22Rv1 (cell line): ENCODE data around the gene C2CD2.

Experiments used
- H3K27ac ChIP-seq: fragments of 450-650 bp; 2 replicates; pipeline ENCODE4 v1.5.1; 2017
- ZFX ChIP-seq: fragments of 450-650 bp; IDR thresholded peaks from 2 replicates; pipeline ENCODE4 v1.6.1; 2017; ENCODE audit warnings: antibody characterized with exemption, borderline replicate concordance
- TF ChIP-seq, protein P1 (sequence below): fragments of 450-650 bp; IDR thresholded peaks from 2 replicates; pipeline ENCODE4 v1.5.1; 2017; ENCODE audit warnings: mild to moderate bottlenecking

The C2CD2 gene

DNA sequence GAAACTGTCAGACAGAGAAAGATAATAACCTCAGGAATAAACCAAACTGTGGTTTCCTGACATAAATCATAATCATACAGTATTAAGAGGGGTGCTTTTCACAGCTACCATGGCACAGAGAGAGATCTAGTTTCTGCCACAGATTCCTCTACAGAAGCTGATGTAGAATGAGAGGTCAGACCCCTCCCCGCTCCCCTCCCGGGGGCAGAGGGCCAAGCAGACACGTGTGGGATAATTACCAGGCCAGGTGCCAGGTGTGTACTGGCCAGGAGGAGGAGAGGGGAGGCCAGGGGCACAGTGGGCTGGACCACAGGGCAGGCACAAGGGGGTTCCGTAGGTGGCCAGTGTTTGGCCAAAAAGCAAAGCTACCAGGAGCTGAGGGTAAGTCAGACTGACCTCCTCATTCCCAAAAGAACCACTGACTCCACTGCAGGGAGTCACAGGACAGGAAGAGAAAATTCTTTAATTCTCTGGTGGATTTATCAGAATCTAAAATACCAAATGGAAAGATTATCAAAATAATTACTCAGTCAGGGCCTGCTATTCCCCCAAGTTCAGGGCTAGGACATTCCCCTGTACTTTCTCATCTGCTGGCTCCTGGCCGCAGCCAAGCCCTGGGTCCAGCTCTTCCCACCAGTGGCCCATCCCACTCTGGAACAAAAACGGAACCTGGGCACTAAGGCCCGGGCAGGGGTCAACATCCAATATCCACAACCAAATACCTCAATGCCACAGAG is 30.0 kb downstream of the C2CD2 start:
- TF ChIP-seq, protein P1, sequence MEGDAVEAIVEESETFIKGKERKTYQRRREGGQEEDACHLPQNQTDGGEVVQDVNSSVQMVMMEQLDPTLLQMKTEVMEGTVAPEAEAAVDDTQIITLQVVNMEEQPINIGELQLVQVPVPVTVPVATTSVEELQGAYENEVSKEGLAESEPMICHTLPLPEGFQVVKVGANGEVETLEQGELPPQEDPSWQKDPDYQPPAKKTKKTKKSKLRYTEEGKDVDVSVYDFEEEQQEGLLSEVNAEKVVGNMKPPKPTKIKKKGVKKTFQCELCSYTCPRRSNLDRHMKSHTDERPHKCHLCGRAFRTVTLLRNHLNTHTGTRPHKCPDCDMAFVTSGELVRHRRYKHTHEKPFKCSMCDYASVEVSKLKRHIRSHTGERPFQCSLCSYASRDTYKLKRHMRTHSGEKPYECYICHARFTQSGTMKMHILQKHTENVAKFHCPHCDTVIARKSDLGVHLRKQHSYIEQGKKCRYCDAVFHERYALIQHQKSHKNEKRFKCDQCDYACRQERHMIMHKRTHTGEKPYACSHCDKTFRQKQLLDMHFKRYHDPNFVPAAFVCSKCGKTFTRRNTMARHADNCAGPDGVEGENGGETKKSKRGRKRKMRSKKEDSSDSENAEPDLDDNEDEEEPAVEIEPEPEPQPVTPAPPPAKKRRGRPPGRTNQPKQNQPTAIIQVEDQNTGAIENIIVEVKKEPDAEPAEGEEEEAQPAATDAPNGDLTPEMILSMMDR = no peak
- TF ChIP-seq ZFX = no peak
- H3K27ac ChIP-seq = no peak overlapping the region

DNA sequence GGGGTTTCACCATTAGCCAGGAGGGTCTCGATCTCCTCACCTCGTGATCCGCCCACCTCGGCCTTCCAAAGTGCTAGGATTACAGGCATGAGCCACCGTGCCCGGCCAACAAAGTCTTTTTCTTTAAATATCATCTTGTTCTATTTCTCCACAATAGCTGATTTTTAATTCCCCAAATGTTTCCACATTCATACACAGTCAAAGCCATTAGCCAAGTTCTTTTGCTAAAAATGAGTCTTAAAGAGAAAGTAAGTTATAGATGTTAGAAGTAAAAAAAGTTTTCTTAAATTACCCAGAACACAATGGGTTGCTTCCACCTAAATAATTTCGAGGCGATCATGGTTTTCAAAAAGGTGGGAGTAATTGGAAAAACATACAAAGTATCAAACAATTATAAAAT is 30.6 kb downstream of the C2CD2 start:
- TF ChIP-seq, protein P1 = no peak
- TF ChIP-seq ZFX = no peak
- H3K27ac ChIP-seq = no peak overlapping the region

DNA sequence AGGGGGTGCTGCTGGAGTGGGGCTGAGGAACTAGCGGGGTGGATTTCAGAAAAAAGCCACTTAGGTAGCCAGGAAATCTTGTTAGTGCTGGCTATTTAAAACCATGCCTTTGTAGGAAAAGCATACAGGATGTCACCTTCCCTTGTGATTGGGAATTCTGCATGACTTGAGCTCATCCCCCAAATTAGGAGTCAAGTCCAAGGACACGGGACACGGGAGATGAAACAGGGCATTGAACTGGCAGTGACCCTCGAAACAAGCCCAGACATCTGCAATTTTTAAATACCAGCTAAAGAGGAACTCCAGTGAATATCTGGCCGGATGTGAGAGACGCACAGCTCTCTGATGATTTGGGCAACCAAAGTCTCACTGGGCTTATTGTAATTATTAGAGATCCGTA is 32.8 kb downstream of the C2CD2 start:
- no peak overlapping the region for H3K27ac ChIP-seq
- TF ChIP-seq, protein P1 = no peak
- TF ChIP-seq ZFX = no peak

DNA sequence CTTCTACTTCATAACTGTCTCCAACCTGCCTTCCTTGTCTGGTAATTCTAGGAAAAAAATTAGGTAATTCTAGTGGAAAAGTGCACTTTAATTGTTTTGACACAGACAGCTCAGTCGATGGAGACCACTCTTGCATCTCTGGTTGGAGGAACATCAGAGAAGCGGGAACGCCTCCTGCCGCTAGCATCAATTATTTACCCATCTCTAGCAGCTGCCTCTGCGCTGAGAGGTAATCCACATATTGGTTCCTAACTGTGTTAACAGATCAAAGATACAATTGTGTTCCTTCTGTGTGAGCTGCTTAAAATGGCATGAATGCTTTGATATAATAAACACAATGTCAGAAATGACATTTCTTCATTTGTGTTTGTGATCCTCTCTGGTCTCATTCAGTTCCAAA is 33.3 kb downstream of the C2CD2 start:
- TF ChIP-seq, protein P1 = no peak
- TF ChIP-seq ZFX = no peak
- H3K27ac ChIP-seq = no peak overlapping the region

DNA sequence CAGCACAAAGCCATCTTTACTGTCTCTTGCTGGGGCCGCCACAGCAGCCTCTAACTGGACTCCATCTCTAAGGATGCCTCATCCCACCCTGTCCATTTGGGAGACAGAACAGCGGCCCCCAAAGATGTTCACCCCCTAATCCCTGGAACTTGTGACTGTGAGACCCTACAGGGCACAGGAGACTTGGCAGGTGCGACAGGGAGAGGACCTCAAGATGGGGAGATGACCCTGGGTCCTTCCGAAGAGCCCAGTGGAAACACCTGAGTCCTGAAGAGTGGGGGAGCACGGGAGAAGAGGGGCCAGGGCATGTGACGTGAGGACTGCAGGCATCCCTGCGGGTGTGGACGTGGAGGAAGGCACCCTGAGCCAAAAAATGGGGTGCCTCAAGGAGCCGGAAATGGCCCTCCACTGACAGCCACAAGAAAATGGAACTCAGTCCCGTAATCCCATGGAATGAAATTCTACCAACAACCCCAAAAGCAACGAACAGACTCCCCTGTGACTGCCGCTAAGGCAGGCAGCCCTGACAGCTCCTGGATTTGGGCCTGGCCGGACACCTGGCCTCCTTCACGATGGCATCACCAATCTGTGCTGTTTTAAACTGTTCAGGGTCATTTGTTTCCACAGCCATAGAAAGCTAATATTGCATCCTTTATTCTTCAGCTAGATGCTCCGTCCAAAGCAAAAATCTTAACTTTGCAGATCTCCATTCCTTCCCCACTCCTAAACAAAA is 34.0 kb downstream of the C2CD2 start:
- TF ChIP-seq, protein P1 = no peak
- TF ChIP-seq ZFX = no peak
- H3K27ac ChIP-seq = no peak overlapping the region

DNA sequence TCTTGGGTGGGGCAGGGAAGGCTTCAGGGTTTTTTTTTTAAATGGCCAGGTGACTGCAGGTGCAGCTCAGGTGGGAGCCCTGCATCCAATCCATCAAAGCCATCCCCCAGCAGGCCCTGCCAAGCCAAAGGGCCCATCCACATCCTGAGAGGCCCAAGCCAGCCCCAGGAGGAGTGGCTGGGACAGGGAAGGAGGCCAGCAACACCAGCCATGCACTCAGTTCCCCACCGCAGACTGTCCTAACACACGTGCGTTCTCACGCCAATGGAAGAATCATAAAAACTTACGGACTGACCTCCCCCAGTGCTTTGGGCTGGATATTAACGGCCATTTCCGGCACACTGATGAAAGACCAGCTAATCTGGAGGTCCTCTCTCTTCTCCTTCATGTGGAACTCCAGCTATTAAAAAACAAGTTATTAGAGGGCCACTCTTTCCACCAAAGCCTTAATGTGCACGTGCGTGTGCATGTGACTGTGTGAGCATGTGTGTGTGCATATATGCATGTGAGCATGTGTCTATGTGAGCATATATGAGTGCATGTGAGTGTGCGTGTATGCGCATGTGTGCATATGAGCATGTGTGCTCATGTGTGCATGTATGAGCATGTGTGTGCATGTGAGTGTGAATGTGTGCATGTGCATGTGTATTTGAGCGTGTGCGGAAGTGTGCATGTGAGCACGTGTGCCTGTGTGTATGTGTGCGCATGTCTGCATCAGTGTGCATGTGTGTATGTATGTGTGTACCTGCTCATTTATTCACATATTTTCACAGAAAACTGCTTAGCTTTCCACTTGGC is 35.1 kb downstream of the C2CD2 start:
- TF ChIP-seq, protein P1 = no peak
- no peak for TF ChIP-seq ZFX
- no peak overlapping the region for H3K27ac ChIP-seq
